PFSK-1 (cell line): Measurements from ENCODE around the gene KCNMA1.

Experiments used
- FOXP2 ChIP-seq: optimal IDR thresholded peaks from 2 replicates; pipeline ENCODE3; 2011; ENCODE audit warnings: borderline replicate concordance, control low read depth, inconsistent platforms; ENCODE audit not compliant: insufficient read depth; ENCODE audit errors: extremely low read length, extremely low read depth
- POLR2AphosphoS5 ChIP-seq: IDR thresholded peaks from 2 replicates; pipeline ENCODE4 v1.6.1; 2012; ENCODE audit warnings: low read depth, mild to moderate bottlenecking, control low read depth, low read length, moderate library complexity
- REST ChIP-seq, 2 experiments: IDR thresholded peaks; 2 replicates each; pipeline versions ENCODE4 v1.6.1 to v1.8.0; 2011 to 2012; ENCODE audit warnings: low read depth in 2 of 2, low read length in 2 of 2, control low read depth in 1 of 2, inconsistent platforms in 1 of 2, mild to moderate bottlenecking in 1 of 2, moderate library complexity in 1 of 2; ENCODE audit not compliant: insufficient read depth in 1 of 2
- SIN3A ChIP-seq: IDR thresholded peaks from 2 replicates; pipeline ENCODE4 v1.6.1; 2012; ENCODE audit warnings: mild to moderate bottlenecking, low read length, moderate library complexity, borderline replicate concordance; ENCODE audit not compliant: insufficient read depth
- TAF1 ChIP-seq: IDR thresholded peaks from 2 replicates; pipeline ENCODE4 v1.6.1; 2012; ENCODE audit warnings: low read length, control low read depth, borderline replicate concordance; ENCODE audit not compliant: insufficient read depth

GRCh38 chr10:77226853-77227565, 410.6 kb downstream of the KCNMA1 start:
- no peak for TF ChIP-seq TAF1
- no peak for TF ChIP-seq POLR2AphosphoS5
- TF ChIP-seq SIN3A, result no peak
- no peak for TF ChIP-seq REST (IDR thresholded peaks at IDR 0.05; ENCODE audit: insufficient read depth in 1 of 2, low read depth in 2 of 2, low read length in 2 of 2)
- no peak for TF ChIP-seq FOXP2
